Measurements from ENCODE around the gene SLC34A3. TPM values are rescaled to one million over a fixed set of nuclear protein-coding genes. Genes with fewer than 3 reads are reported as not detected.
A peak's percentile ranks its signal among the peaks of the same experiment; 100 is the strongest.
"Not testable (repeated sequence)": the region's sequence is repeated elsewhere in the genome, so short reads cannot be mapped to it uniquely, and the experiment has no call there.

Gene SLC34A3
- total and polyA plus RNA-seq, 2 of the 8 experiments (the other 6 are each of a cell fraction or from before 2014, with no cell fraction given) = 0.08 TPM; not detected in 1

DNA sequence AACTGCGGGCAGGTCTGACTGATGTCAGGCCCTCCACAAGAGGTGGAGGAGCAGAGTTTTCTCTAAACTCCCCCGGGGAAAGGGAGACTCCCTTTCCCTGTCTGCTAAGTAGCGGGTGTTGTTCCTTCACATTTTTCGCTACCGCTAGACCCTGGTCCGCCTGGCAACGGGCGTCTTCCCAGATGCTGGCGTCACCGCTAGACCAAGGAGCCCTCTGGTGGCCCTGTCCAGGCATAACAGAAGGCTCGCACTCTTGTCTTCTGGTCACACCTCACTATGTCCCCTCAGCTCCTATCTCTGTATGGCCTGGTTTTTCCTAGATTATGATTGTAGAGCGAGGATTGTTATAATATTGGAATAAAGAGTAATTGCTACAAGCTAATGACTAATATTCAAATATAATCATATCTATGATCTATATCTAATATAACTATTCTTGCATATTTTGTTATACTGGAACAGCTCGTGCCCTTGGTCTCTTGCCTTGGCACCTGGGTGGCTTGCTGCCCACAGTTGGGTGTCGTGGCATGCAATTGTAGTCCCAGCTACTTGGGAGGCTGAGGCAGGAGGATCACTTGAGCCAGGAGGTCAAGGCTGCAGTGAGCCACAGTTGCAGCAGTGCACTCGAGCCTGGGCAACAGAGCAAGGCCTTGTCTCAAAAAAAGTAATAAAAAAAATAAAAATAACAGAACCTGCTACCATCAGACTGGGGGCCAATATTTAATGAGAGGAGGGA lies 31.6 kb downstream of the SLC34A3 start:
- not testable (repeated sequence) for H3K79me2 ChIP-seq (ENCODE audit: control insufficient read depth in 1 of 2, insufficient read depth in 2 of 2, low read length in 2 of 2); H3K23me2 ChIP-seq (ENCODE audit: low read depth, low read length); H4K91ac ChIP-seq (replicated peaks; ENCODE audit: insufficient read length, low read length); H3K9me3 ChIP-seq (ENCODE audit: insufficient read depth in 2 of 2, low read depth in 1 of 2, low read length in 1 of 2); H2BK5ac ChIP-seq (ENCODE audit: low read depth, low read length); FAIRE-seq; H4K8ac ChIP-seq (ENCODE audit: extremely low read depth, insufficient read depth, low read length); H2BK15ac ChIP-seq (ENCODE audit: low read length); H3K23ac ChIP-seq (ENCODE audit: insufficient read length); H2AK5ac ChIP-seq (ENCODE audit: low read depth, low read length); H3K27me3 ChIP-seq (replicated peaks in 1 of 4; ENCODE audit: control insufficient read depth in 3 of 4, extremely low read depth in 1 of 4, insufficient read depth in 3 of 4, low read length in 3 of 4); DNase-seq (ENCODE audit: low read depth in 1 of 2, low spot score in 2 of 2); H3K4me3 ChIP-seq (ENCODE audit: extremely low read depth in 1 of 4, insufficient read depth in 2 of 4, low read depth in 3 of 4, low read length in 4 of 4); H2BK120ac ChIP-seq (replicated peaks; ENCODE audit: low read depth, low read length); H3K14ac ChIP-seq (ENCODE audit: insufficient read length); H3K4me2 ChIP-seq (ENCODE audit: insufficient read depth in 1 of 2, low read depth in 2 of 2, low read length in 2 of 2); H3K27ac ChIP-seq (ENCODE audit: low read depth, low read length); H2AFZ ChIP-seq (ENCODE audit: low read length); H3K79me1 ChIP-seq (ENCODE audit: low read depth, low read length); H4K5ac ChIP-seq (ENCODE audit: insufficient read length, low read depth, low read length); H3K18ac ChIP-seq (ENCODE audit: extremely low read depth, low read length); H2BK12ac ChIP-seq (ENCODE audit: low read depth, low read length); H2BK20ac ChIP-seq (ENCODE audit: low read length); H4K20me1 ChIP-seq (replicated peaks in 1 of 2; ENCODE audit: control insufficient read depth in 1 of 2, insufficient read depth in 2 of 2, low read length in 2 of 2); H3K4me1 ChIP-seq (replicated peaks in 1 of 4; ENCODE audit: control insufficient read depth in 3 of 4, insufficient read depth in 4 of 4, low read length in 3 of 4); H3K9ac ChIP-seq (replicated peaks in 1 of 4; ENCODE audit: extremely low read depth in 1 of 4, low read depth in 3 of 4, low read length in 3 of 4); H3K56ac ChIP-seq (replicated peaks; ENCODE audit: insufficient read length, low read depth, low read length); H3K4ac ChIP-seq (replicated peaks; ENCODE audit: insufficient read length, low read depth, low read length)
- ChIA-PET CTCF (ENCODE audit: partially characterized antibody) (interaction anchor here (0.8 to 5.3 kb wide), 11 partner anchors 11 to 86 kb away, joined by 3 to 29 read pairs (median 7); partner anchors contain the start of gene TOR4A), POLR2A (ENCODE audit: partially characterized antibody) (interaction anchor here (0.7 to 69.9 kb wide), 4 partner anchors 5 to 185 kb away, joined by 3 to 1462 read pairs (median 732); partner anchors contain the start of genes CYSRT1, NDOR1, NELFB and RNF208)
- H3K36me3 ChIP-seq (ENCODE audit: control insufficient read depth in 2 of 4, insufficient read depth in 4 of 4, low read length in 3 of 4) = peaks cover 9 to 34% (median 25%) of the 10 kb centered on the region in 4 experiments
- WGBS, 2 experiments (ENCODE audit: extremely low coverage in 1 of 2, insufficient coverage in 1 of 2, insufficient read length in 1 of 2, insufficient replicate concordance in 2 of 2, low coverage in 1 of 2, low lambda C conversion rate in 2 of 2, missing lambda C conversion rate in 1 of 2) = 44% methylated on average over 15 of the region's 15 CpGs; no CpG with 5 or more reads in 1 of the 2 experiments
- TF ChIP-seq RAD21 (IDR thresholded peaks at IDR 0.05 in 1 of 2, conservative IDR thresholded peaks at IDR 0.05 in 1 of 2; ENCODE audit: low read depth in 2 of 2, low read length in 2 of 2) (peak in 1 of 2 experiments; percentile 19; a peak in 2 of 4 replicates), RFX5 (IDR thresholded peaks at IDR 0.05; ENCODE audit: borderline replicate concordance, low read depth, low read length) (peak; percentile 60), CTCF (IDR thresholded peaks at IDR 0.05; ENCODE audit: control extremely low read depth in 1 of 3, insufficient read depth in 1 of 3, low read depth in 1 of 3, low read length in 3 of 3) (peak in 2 of 3 experiments; percentile 18 to 38; a peak in 2 of 4 replicates)

Data from H1 (cell line).